GM21390 (cell line): ENCODE results near the gene HMOX1.
"Not testable (repeated sequence)": the region's sequence is repeated elsewhere in the genome, so short reads cannot be mapped to it uniquely, and the experiment has no call there.

ENCODE experiments used
- ATAC-seq: cut with Tn5 transposase; IDR thresholded peaks from one replicate; pipeline ENCODE4 v1.9.1; 2021; ENCODE audit not compliant: unreplicated experiment

Gene HMOX1

DNA sequence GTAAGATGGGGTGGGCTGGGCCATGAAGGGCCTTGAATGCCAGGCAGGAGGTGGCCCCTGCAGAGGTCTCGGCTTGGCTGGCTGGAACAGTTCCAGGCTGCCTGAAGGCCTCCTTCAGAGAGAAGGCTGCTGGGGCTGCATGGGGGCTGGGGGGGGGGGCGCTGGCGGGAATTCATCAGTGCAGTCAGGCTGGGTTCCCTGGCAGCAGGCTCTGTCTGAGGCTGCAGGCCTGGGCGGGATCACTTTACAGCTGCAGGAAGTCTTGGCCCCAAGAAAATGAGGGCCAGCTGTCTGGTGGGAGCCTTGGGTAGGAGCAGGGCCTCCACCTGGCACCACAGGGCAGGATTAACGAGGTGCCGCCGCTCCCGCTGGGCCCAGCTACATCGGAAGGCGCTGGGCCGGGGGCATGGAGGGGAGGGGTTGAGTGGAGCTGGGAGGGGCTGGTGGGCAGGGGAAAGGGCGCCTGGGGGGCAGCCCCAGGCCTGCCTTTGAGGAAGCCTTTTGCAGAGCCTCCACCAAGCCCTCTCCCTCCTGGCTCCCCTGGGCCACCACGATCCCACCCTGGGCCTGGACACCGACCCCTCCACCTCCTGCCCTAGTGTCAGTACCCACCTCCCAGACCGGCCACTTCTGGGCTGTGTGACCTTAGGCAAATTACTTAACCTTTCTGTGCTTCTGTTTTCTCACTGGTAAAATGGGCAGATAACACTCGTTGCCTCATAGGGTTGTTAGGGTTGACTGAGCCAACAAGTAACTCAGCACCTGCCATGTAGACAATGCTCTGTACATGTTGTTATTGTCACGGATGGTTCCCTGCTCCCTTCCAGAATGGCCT is 31.0 kb upstream of the HMOX1 start:
- ATAC-seq = no peak

DNA sequence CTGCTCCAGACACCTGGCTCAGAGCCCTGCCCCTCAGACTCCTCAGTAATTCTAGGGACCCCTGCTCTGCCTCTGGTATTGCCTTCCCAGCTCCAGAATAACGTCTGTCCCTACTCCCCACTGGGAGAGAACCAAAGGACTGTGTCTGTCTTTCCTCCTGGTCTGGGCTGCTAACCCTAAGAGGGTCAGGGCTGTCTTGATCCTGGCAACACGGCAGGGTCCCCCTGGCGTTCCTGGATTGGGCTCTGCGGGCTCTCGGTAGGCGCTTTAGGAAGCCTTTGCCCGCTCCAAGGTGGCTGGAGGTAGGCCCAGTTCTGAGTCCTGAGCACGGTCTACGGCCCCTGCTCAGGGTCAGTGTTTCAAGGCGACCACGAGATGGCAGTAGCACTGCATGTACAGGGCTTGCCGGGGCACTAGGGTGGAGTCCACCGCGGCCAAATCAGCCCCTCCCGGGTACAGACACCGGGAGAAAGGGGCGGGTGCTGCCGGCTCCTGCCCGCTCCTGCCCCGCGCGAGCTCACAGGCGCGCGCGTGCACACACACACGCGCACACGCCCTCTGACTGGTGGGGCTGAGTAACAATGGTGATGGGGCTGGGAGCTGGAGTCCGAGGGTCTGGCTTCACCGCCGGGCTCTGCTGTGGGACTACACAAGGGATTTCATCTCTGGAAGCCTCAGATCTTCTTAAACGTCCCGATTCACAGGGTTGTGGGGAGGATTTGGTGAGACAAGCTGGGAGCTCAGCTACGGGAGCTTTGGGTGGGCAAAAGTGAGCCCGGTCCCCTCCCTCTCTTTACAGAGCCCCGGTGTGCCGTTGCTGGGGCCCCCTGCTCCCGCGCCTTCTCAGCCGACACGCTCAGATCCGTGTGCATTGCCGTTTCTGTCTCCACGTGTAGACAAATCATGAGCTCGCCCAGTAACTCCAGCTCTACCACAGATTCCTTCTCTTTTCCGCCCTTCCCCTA is 30.1 kb upstream of the HMOX1 start:
- peak; percentile 81 for ATAC-seq

DNA sequence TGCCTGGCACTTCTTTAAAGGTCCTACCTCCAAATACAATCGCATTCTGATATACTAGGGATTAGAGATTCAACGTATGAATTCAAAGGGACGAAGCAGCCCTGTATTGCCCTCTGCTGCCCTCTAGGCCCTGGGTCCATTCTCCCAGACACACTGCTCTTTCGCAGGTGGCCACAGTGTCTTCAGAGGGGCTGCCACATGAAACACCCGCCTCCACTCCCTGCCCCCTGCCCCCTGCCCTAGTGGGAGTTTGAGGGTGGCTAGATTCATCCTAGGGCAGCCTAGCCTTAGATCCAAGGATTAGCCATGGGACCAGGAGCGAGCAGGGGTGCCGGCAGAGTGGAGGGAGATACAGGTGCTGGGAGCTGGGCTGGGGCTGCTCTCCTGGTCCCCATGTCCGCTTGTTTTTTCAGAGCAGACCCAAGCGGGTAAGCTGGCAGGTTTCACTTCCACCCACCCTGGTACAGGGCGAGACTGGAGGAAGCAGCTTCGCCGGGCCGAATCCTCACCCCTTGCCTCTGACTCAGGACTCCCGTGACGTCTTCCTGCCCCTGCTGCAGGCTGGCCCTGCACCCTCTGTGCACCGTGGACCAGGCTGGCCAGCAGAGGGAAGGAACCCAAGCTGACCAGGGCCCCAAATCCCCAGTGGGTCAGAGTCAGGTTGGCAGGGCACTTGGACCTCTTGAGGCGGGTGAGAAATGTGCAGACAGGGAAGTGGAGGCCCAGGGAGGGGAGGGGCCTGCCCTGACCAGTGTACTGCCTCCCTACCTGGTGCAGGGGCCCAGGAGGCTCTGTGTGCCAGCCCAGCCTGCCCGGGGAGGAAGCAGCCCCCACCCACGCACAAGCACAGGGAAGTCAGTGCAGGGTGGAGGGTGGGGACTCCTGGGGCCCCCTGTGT is 28.4 kb upstream of the HMOX1 start:
- no peak for ATAC-seq

DNA sequence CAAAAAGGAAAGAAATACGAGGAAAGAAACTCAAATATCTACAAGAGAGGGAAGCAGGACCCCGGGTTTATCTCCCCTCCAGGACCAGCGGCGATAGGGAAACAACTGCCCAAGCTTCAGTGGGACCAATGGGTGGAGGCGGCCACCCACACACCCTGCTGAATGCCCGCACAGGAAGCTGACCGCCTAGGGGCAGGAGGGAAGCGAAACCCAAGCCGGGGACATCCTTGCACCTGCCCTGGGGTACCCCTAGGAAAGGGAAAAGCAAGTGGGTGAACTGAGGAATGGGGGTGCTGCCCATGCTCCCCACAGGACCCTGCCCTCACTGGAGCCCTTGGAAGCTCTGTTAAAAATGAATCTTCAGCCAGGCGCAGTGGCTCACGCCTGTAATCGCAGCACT is 27.6 kb upstream of the HMOX1 start:
- ATAC-seq = no peak

DNA sequence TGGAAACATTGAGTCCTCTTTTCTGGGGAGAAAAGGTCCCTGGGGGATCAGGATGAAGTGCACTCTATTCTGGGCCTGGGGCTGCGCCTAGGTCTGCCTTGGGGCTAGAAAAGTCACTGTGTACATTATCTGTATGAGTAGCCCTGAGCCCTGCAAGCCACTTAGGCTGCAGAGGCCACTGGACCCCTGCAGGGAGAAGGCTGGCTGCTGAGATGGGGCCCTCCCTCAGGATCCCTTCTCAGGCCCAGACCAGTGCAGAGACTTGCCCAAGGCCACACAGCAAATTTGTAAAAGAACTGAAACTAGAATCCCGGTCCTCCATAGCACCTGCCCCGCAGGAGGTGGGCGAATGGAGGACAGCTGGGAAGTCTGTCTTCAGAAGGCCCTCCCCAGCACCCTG is 26.8 kb upstream of the HMOX1 start:
- ATAC-seq = no peak

DNA sequence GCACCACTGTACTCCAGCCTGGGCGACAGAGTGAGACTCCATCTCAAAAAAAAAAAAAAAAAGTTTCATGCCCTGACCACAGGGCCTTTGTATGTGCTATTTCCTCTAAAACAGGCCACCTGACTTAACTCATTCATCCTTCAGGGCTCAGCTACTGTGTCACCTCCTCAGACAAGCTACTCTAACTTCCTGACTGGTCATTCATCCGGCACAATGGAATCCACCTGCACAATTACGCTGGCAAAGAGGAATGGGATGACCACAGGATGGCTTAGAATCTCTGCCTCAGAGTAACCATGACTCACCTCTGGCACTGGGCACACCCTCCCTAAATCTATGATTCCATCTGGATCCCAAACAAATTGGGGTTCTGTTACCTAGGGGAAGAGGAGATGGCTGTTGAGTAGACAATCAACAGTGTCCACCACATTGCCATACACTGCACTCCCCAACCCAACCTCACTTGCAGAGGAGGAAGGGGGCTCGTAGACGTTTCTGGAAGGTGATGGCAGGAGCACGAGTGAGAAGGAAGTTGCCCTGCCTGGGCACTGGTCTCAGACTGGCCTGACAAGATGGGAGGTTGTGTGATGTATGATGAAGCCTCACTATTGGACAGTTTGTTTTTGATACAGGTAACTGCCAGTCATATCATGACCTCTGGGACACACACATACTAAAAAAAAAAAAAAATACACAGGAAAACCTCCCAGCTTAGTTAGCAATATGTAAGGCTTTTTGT is 22.8 kb upstream of the HMOX1 start:
- ATAC-seq = no peak

DNA sequence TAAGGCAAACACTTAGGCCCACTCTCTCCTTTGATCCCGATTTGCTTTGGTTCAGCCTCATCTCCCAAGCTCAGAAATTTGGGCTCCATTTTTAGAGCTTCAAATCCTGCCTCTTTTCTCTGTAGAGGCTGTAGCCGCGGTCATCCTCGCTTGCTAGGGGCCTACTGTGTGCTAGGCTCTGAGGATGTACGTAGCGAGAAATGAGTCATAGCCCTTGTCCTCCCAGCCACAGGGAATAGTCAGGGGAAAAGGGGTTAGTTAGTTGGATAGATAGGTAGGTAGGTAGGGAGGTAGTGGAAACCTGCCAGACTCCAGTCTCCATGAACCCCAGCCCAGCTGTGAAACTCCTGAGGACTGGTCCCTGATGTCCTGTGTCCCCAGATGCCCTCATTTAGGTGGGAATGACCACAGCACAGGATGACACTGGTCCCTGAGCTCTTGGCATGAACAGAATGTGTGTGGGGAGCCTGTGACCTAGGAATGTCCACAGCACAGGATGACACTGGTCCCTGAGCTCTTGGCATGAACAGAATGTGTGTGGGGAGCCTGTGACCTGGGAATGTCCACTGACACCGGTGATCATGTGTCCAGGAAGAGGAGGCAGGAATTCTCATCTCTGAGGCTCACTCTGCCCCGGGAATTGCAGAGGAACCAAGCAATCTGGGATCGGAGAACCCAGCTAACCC is 21.4 kb upstream of the HMOX1 start:
- no peak for ATAC-seq

DNA sequence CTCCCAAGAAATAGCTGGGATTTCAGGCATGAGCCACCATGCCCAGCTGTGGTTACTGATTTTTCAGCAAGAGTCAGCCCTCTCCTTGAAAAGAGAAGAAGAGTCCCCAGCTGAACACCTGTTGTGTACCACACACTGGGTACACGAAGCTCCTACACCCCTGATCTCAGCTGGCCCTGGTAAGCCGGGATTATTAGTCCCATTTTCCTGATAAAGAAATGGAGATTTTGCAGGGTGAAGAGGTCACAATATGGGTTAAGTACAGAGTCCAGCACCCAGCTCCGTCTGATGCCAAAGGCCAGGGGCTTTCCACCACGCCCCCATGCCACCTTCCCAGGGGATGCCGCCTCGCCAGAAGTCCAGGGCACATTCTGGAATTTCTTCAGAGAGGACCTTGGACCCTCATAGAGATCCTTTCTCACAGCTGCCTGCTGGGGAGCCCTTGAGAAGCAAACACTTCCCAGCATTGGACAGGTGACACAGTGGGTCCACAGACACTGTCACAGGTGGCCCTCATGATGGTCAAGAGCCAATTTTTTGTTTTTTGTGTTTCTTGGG is 19.8 kb upstream of the HMOX1 start:
- no peak for ATAC-seq

DNA sequence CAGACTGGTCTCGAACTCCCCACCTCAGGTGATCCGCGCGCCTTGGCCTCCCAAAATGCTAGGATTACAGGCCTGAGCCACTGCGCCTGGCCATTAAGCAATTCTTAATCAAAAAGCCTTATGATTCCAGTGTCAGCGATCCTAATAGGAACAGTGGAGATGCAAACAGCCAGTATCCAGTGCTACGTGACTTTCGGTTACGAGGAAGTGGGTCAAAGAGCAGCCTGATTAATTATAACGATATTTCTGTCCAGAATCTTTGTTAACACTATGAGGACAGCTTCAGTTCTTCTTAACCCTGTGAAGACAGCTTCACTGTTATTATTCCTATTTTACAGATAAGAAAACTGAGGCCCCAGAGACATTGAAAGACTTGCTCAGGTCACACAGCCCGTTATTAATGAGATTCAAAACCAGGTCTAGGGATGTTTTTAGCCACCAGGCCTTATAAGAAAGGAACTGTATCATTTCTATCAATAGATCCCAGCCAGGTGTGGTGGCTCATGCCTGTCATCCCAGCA is 17.3 kb upstream of the HMOX1 start:
- ATAC-seq = no peak

DNA sequence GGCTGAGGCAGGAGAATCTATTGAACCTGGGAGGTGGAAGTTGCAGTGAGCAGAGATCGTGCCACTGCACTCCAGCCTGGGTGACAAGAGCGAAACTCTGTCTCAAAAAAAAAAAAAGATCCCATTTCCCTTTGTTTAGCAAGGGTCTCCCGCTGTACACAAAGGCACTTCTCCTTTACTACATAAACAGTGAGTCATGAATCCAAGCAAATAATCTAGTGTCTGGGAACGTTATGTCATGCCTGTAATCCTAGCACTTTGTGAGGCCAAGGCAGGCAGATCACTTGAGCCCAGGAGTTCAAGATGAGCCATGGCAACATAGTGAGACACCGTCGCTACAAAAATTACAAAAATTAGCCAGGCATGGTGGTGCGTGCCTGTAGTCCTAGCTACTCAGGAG is 16.7 kb upstream of the HMOX1 start:
- ATAC-seq = not testable (repeated sequence)

DNA sequence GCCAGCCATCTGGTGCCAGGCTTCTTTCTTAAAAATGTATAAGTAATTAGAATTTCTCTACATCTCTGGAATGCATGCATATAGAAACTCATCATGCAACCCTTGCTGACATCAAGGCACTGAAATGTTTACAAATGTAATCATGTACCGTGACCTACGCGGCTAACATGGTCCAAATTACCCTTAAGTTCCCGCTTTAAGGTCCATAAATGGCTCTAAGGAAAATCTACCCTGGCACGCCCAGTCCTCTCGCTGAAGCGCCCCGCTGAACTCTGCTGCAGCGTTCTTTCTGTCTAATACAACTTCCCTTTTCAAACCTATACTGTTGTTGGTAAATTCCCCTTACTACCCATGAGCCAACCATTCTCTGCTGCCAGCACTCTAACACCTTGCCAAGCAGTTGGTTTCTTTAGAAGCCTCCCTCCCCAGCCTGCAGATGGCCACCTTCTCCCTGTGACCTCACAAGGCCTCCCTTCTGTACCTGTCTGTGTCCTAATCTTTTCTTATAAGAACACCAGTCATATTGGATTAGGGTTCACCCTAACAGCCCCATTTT is 13.5 kb upstream of the HMOX1 start:
- no peak for ATAC-seq

DNA sequence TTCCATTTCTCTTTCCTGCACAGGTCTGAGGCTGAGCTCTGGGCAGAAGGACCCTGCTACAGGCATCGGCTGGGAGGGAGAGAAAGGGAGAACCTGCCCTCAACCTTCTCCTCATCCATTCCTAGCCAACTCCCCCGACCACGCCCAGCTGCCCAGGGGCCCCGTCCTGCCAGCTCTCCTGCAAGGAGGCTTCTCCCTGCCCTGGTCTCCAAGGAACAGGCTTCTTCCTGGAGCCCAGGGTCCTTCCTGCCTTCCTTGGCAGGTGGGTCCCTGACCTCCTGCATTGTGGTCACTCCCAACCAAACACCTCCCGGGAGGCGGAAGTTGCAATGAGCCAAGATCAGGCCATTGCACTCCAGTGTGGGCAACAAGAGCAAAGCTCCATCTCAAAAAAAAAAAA is 12.5 kb upstream of the HMOX1 start:
- ATAC-seq = no peak

DNA sequence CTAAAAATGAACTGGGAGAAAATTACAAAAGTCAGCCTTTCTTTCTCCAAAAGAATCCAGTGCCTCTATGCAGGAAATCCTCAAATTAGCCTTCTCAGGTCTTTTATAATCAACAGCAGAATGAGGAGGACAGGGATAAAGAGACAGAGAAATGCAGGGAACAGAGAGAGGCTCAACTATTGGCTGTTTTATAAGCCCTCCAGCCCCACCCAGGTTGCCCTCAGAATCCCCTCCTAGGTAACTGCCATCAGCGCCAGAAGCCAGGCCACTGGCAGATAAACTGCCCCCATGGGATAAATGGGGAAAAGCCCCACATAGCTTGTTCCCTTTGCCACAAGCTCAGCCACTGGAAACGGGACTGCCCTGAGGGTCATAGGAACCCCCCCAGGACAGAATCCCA is 10.9 kb upstream of the HMOX1 start:
- ATAC-seq = no peak

DNA sequence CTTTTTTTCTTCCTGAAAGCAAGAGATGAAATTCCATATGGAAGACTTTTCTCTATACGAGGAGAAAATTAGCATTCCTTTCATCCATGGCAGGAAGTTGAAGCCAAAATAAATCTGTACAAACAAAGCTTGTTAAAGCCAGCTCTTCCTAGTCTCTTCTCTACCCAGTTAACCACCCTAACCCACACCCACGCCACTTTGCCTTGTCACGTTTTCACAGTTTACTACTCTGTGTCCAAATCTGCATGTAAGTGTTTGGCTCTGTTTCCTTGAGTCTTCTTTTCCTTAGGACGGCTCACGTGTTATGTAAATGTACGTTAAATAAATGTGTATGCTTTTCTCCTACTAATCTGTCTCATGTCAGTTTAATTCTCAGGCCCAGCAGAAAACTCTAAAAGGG is 7.1 kb upstream of the HMOX1 start:
- no peak for ATAC-seq

DNA sequence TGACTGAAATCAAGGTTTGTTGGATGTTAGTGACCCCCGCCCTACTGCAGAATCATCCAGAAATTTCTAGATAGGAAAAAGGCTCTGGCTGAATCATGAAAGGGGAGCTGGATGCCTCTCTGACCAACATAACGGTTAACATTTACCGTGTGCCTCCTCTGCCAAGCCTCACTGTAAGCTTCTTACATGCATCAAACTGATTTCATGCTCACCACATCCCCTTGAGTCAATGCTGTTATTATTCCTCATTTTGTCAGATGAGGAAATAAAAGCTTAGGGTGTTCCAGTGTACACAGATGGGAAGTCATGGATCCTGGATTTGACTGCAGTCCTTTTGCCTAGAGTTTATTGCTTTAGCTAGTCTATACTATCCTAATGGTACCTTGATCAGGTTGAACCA is 5.9 kb upstream of the HMOX1 start:
- no peak for ATAC-seq

DNA sequence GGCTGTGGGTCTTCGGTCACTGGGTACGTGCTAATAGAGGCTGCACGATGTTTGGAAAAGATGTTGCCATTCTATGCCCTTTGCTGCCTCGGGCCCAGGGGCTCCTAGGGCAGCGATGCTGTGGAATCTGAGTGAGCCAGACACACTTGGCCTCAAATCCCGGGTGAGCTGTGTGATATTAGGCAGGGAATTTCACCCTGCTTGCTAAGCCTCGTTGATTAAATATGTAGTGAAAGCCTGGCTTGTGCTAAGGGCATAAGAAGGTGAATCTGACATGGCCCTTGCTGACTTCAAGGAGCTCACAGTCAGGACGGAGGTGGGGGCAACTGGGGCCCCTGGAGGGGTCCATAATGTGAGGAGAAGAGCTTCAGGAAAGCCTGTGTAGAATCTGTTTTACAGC is 5.4 kb upstream of the HMOX1 start:
- ATAC-seq = no peak

DNA sequence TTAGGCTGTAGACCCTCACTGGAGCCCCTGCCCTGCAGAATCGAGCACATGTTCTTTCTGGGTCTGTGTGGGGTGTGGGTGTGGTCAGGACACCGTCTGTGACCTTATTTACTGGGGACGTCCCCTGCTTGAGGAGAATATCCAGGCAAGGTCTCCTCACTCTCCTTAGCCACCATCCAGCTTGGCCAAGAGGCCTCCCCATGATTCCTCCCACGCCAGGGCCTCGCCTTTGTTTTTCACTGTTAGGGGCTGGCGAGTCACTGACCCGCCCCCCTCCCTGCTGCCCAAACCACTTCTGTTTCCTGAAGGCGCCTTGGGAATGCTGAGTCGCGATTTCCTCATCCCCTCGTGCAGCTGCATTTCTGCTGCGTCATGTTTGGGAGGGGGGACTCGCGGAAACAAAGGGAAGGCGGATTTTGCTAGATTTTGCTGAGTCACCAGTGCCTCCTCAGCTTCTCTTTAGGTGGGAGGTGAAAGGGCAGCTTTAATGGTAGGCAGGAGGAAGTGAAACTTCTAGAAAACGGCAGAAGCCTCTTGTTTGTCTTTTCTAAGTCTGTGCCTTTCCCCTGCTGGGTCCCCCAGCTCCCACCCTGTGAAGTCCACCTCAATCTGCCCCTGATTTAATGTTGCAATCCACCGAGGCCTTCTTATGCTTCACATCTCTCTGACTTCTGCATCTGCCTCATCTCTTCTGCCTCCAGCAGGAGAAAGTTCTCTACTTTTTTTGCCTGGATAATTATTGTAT is 4.0 kb upstream of the HMOX1 start:
- ATAC-seq = peak; percentile 53

DNA sequence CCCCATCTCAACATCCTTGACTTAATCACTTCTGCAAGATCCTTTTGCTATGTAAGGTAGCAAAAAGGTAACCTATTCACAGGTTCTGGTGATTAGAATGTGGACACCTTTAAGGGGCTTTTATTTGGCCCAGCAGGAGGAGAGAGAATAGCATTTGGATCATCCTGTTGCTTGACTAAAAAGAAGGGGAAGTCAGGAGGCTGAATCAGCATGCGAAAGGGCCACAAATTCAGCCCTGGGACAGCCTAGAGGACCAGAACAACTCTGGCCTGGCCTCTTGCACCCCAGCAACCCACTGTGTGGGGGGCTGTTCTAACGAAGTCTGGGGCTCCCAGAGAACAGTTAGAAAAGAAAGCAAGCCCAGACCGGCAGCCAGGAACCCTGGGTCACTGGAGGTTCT is 3.2 kb upstream of the HMOX1 start:
- no peak for ATAC-seq
